Muscle layer of colon (tissue), 2 donors: ENCODE data around the gene EXOSC10.
"Not testable (repeated sequence)": the region's sequence is repeated elsewhere in the genome, so short reads cannot be mapped to it uniquely, and the experiment has no call there.

Source experiments
- H3K27ac ChIP-seq: one replicate; pipeline ENCODE4 v1.7.0; 2013; ENCODE audit warnings: low read depth, mild to moderate bottlenecking, low read length, moderate library complexity
- H3K27me3 ChIP-seq, 2 donors: one replicate each; pipeline ENCODE4 v1.7.0; 2013; ENCODE audit warnings: low read length in 2 of 2, mild to moderate bottlenecking in 2 of 2; ENCODE audit not compliant: insufficient read depth in 2 of 2, control insufficient read depth in 1 of 2
- H3K36me3 ChIP-seq: one replicate; pipeline ENCODE4 v1.7.0; 2013; ENCODE audit warnings: mild to moderate bottlenecking, low read length; ENCODE audit not compliant: insufficient read depth
- H3K4me1 ChIP-seq: one replicate; pipeline ENCODE4 v1.7.0; 2013; ENCODE audit warnings: mild to moderate bottlenecking, low read length; ENCODE audit not compliant: insufficient read depth
- H3K4me3 ChIP-seq, 2 donors: one replicate each; pipeline ENCODE4 v1.7.0; 2013; ENCODE audit warnings: low read length in 2 of 2, low read depth in 1 of 2, mild to moderate bottlenecking in 1 of 2, moderate library complexity in 1 of 2
- H3K9ac ChIP-seq: one replicate; pipeline ENCODE4 v1.7.0; 2013; ENCODE audit warnings: low read length
- H3K9me3 ChIP-seq: one replicate; pipeline ENCODE4 v1.7.0; 2013; ENCODE audit warnings: mild to moderate bottlenecking, low read length
- donor health status: abdominal sarcoma.
- donor health status: Adenocarcinoma of cecum.

Gene EXOSC10

DNA sequence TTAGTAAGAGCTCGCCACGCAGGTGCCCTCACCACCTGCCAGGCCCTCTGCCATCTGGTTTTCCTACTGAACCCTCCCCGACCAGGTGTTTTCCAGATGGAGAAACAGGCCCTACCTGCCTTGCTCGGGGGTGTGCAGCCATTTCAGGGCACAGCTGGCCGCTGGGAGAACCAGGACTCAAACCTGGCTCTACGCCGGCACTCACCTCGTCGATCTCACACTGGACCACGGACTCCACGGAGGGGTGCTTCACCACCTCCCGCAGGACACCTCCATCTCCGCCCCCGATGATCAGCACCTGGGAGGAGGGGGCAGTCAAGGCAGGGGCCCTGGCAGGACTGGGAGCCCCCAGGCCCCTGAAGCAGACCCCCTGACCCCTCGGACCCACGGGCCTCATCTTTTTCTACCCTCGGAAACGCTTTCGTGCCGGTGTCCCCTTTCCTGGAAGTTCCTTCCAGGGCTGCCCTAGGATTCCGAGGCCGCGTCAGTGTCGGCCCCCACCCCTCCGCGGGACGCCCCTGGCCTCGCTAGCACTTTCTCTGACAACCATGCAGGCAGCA, 41.0 kb downstream of the EXOSC10 start:
- Histone ChIP-seq H3K4me3 (peak overlapping the region; percentile 52 to 58), H3K9ac (no peak overlapping the region), H3K4me1 (peaks cover 19% of the 10 kb centered on the region), H3K36me3 (peaks cover 9% of the 10 kb centered on the region), H3K27me3 (no peaks in the 10 kb centered on the region), H3K9me3 (no peaks in the 10 kb centered on the region), H3K27ac (no peak overlapping the region)

DNA sequence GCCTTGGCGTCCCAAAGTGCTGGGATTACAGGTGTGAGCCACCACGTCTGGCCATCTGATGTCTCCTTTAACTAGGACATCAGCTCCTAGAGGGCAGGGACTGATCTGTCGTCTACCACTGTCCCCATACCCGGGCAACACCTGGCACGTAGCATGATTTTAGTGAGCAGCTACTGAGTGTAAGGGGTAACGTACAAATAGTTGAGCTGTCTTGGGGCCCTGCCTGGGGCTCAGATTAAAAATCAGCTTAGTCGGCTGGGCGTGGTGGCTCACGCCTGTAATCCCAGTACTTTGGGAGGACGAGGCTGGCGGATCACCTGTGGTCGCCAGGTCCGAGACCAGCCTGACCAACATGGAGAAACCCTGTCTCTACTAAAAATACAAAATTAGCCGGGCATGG, 41.6 kb downstream of the EXOSC10 start:
- Histone ChIP-seq H3K27ac (no peak overlapping the region), H3K36me3 (peaks cover 9% of the 10 kb centered on the region), H3K27me3 (peaks cover 0 to 5% of the 10 kb centered on the region in 2 donors), H3K9ac (no peak overlapping the region), H3K4me3 (no peak overlapping the region), H3K4me1 (peaks cover 19% of the 10 kb centered on the region), H3K9me3 (no peaks in the 10 kb centered on the region)

DNA sequence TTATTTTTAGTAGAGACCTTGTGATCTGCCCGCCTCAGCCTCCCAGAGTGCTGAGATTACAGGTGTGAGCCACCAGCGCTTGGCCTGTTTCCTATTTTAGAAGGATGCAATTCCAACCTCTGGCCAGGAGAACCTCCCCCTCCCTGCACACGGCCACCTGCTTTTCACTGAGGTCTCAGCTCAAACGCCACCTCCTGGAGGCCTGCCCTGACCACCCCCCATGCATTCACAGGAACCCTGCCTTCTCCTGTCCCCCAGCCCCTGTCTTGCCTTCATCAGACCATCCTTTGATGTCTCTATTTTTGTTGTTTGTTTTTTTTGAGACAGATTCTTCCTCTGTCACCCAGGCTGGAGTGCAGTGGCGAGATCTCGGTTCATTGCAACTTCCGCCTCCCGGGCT, 42.2 kb downstream of the EXOSC10 start:
- Histone ChIP-seq H3K4me3 (no peak overlapping the region), H3K9me3 (no peaks in the 10 kb centered on the region), H3K9ac (no peak overlapping the region), H3K4me1 (peaks cover 19% of the 10 kb centered on the region), H3K36me3 (peaks cover 9% of the 10 kb centered on the region), H3K27me3 (peaks cover 0 to 10% of the 10 kb centered on the region in 2 donors), H3K27ac (no peak overlapping the region)

DNA sequence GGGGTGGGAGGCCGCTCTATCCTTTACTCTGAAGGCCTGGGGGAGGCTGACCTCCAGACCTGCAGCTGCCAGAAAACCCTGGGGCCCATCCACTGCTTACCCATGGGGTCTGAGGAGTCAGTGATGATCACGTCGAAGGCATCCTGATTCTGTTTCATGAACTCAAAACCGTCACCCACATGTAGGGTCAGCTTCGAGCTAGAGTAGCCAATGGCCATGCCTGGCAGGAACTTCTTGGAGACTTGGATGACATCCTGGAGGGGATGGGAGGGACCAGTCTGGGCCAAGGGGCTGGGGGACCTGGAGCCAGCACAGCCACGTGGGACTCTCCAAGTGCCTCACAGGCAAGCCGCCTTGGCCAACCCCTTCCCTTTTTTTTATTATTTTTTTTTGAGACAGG, 43.2 kb downstream of the EXOSC10 start:
- no peak overlapping the region for H3K4me3 ChIP-seq
- H3K36me3 ChIP-seq = peaks cover 9% of the 10 kb centered on the region
- H3K9me3 ChIP-seq = no peaks in the 10 kb centered on the region
- H3K4me1 ChIP-seq = peaks cover 18% of the 10 kb centered on the region
- no peak overlapping the region for H3K9ac ChIP-seq
- H3K27me3 ChIP-seq = peaks cover 0 to 11% of the 10 kb centered on the region in 2 donors
- H3K27ac ChIP-seq = no peak overlapping the region

DNA sequence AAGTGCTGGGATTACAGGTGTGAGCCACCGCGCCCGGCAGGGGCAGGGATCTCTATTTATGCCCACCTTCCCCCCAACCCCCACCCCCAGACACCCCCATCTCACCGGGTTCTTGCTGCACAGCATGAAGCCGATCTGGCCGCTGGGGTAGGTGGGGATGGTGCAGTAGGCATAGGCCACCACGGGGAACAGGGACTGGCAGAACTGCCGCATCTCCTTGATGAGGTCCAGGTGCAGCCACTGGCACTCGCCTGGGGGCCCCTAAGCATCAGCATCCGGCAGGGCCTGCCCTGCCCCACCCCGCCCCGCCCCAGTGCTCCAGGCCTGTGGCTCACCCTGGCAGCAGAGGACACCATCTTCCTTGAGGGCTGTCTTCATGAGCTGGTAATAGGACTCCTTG, 44.0 kb downstream of the EXOSC10 start:
- H3K27ac ChIP-seq = no peak overlapping the region
- peaks cover 0 to 11% of the 10 kb centered on the region in 2 donors for H3K27me3 ChIP-seq
- H3K9me3 ChIP-seq = no peaks in the 10 kb centered on the region
- no peak overlapping the region for H3K4me3 ChIP-seq
- H3K36me3 ChIP-seq = peaks cover 9% of the 10 kb centered on the region
- H3K4me1 ChIP-seq = peaks cover 10% of the 10 kb centered on the region
- no peak overlapping the region for H3K9ac ChIP-seq

DNA sequence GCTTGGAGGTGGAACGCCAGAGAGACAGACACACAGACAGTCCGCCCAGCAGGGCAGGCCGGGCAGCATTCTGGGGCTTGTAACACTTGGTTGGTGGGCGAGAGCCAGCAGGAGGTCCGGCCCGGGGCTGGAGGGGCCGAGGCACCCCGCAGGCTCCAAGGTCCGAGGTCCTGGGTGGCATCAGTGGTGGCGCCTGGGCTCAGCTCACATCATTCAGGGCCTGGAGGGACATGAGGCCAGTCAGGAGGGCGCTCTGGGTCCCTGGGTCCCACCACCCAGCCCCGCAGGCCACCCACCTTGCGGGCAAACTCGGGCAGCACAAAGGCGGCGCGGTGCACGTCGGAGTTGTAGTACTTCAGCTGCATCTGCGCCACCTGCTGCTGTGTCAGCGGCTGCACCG, 45.0 kb downstream of the EXOSC10 start:
- Histone ChIP-seq H3K27me3 (peaks cover 0 to 11% of the 10 kb centered on the region in 2 donors), H3K9me3 (no peaks in the 10 kb centered on the region), H3K36me3 (peaks cover 9% of the 10 kb centered on the region), H3K4me1 (peaks cover 9% of the 10 kb centered on the region), H3K4me3 (no peak overlapping the region), H3K9ac (no peak overlapping the region), H3K27ac (no peak overlapping the region)

DNA sequence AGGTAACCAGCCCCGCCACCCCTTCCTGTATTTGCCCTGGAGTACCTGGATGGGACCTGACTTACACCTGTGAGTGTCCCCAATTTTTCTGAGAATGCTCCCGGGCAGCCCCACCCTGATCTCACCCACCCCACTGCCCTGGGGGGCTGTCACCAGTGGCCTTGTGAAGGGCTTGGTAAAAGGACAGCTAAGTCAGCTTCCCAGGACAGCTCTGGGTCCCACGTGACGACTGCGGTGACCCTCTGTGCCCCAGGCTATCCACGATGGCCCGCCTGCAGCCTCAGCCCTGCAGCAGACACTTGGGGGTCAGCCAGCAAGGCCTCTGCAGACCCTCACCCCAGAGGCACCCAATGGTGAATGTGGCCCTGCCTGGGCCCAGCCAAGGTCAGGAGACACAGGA, 45.5 kb downstream of the EXOSC10 start:
- Histone ChIP-seq H3K9me3 (no peaks in the 10 kb centered on the region), H3K9ac (no peak overlapping the region), H3K27ac (no peak overlapping the region), H3K4me3 (no peak overlapping the region), H3K4me1 (peaks cover 8% of the 10 kb centered on the region), H3K36me3 (peaks cover 9% of the 10 kb centered on the region), H3K27me3 (peaks cover 0 to 11% of the 10 kb centered on the region in 2 donors)

DNA sequence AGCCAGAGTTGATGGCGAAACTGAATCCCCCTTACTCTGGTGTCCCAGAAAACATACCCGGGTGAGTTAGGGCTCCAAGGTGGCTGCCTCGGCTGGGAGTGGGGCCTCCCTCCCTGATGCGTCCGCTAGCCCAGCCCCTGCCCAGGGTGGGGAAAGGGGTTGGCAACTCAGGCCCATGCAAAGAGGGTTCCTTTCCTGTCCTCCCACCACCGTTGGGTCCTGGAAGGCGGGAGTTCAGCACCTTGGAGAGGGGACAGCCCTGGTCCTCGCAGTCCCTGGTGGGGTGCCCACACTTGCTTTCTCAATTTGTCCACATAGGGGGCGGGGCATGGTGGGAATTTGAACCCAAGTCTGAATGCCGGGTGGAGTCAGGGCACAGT, 45.9 kb downstream of the EXOSC10 start:
- Histone ChIP-seq H3K9ac (no peak overlapping the region), H3K36me3 (peaks cover 9% of the 10 kb centered on the region), H3K4me1 (peaks cover 4% of the 10 kb centered on the region), H3K9me3 (no peaks in the 10 kb centered on the region), H3K27ac (no peak overlapping the region), H3K27me3 (peaks cover 0 to 11% of the 10 kb centered on the region in 2 donors), H3K4me3 (no peak overlapping the region)

DNA sequence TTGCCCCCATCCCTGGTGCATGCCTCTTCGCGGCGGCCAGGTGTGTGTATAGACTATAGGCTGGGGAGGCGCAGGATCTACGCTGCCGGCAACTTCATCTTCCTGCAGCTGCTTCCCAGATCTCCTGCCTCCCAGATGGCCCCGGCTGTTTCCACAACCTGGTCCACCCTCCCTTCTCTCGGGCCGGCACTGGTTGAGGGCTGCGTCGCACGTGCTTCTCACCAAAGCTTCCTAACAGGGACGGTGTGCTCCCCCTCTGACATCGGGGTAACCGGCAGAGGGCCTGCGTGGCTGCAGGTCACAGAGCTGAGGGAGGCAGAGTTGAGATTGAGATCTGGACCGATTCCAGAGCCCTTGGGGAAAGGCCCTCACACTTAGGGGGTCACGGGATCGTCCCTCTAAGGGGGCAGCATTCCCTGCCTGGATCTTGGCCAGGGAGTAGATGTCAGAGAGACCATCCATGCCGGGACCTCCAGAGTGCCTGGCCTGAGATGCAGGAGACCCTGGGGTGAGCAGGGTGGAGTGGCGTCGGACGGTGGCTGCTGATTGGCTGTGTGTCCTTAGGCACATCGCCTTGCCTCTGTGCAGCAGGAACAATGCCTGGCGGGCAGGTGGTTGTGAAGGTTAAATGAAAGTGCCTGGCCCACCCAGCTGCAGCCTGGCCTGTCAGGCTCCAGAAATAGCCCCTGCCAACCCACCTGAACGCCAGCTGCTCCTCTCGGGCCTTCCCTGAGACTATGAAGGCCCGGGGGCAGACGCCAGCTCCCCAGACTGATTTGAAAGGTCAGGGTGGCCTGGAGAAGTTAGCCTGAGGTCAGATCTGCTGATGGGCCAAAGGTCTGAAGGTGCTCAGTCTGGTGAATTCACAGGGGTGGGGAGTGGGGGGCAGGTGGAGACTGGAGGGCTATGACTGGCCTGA, 46.6 kb downstream of the EXOSC10 start:
- Histone ChIP-seq H3K27ac (no peak overlapping the region), H3K27me3 (peaks cover 0 to 11% of the 10 kb centered on the region in 2 donors), H3K36me3 (peaks cover 9% of the 10 kb centered on the region), H3K9me3 (no peaks in the 10 kb centered on the region), H3K9ac (no peak overlapping the region), H3K4me1 (no peaks in the 10 kb centered on the region), H3K4me3 (no peak overlapping the region)

DNA sequence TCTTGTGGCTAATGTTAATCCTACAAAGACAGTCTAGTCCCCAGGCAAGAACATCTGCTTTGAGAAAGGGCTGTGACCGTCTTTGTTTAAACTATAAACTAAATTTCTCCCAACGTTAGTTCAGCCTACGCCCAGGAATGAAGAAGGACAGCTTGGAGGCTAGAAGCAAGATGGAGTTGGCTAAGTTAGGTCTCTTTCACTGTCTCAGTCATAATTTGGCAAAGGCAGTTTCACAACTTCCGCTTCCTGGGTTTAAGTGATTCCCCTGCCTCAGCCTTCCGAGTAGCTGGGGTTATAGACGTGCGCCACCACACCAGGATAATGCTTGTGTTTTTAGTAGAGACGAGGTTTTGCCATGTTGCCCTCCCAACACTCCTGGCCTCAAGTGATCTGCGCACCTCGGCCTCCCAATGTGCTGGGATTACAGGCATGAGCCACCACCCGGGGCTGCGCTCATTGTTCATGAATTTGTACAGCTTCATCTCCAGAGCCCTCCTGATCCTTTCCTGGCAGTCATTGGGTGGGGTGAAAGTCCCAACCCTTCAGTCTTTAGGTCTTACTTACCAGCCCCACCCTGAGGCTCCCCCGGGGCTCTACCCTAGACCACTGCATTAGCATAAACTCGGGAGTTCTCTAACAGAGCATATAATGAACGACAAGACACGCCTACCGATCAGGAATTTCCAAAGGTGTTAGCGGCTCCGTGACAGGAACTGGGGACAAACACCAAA, 47.7 kb downstream of the EXOSC10 start:
- no peak overlapping the region for H3K9ac ChIP-seq
- no peak overlapping the region for H3K27ac ChIP-seq
- H3K4me3 ChIP-seq = no peak overlapping the region
- peaks cover 9% of the 10 kb centered on the region for H3K36me3 ChIP-seq
- H3K27me3 ChIP-seq = peaks cover 0 to 11% of the 10 kb centered on the region in 2 donors
- no peaks in the 10 kb centered on the region for H3K9me3 ChIP-seq
- no peaks in the 10 kb centered on the region for H3K4me1 ChIP-seq

DNA sequence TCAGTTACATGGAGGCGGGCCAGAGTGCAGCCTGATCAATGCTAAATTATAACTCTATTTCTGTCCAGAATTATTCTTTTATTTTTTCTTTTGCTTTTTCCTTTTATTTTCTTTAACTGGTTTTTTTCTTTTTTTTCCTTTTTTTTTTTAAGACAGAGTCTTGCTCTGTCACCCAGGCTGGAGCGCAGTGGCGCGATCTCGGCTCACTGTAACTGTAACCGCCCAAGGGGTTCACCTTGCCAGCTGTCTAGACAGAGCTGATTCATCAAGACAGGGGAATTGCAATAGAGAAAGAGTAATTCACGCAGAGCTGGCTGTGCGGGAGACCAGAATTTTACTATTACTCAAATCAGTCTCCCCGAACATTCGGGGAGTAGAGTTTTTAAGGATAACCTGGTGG, 48.5 kb downstream of the EXOSC10 start:
- peaks cover 0 to 11% of the 10 kb centered on the region in 2 donors for H3K27me3 ChIP-seq
- not testable (repeated sequence) for H3K4me1 ChIP-seq, H3K27ac ChIP-seq, H3K4me3 ChIP-seq, H3K36me3 ChIP-seq, H3K9me3 ChIP-seq, H3K9ac ChIP-seq
